Astrocyte (in vitro differentiated cells and primary cell): ENCODE measurements around the gene FLCN.

Experiments used
- CTCF ChIP-seq: IDR thresholded peaks from 2 replicates; pipeline ENCODE4 v1.5.1; 2011; ENCODE audit warnings: low read depth, mild to moderate bottlenecking, inconsistent platforms, low read length, moderate library complexity; ENCODE audit not compliant: insufficient read depth
- EZH2 ChIP-seq: IDR thresholded peaks from 2 replicates; pipeline ENCODE4 v1.6.1; 2012; ENCODE audit warnings: mild to moderate bottlenecking, low read length, inconsistent platforms; ENCODE audit not compliant: insufficient read depth

GRCh38 chr17:17258011-17258410 lies 21.0 kb upstream of the FLCN start:
- TF ChIP-seq CTCF (no peak), EZH2 (no peak)
